ENCODE results near the gene METTL2B.

The METTL2B gene

DNA sequence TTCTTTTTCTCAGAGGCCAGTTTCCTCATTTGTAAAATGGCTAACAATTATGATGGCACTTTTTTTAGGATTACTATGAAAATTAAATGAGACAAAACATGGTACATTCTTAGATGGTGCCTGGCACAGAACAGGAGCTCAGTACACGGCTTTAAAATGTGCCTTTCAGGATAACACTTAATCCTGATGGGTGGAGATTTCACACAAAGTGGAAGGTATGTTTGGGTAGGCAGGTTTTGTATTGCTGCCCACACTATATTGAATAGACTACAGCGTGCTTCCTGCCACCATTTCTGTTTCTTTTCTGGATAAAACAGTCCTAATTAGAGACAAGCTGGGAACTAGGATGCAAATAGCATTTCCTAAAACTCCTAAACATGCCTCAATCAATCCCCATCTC, 44.8 kb upstream of the METTL2B start:
- no peak overlapping the region for H3K27ac ChIP-seq (ENCODE audit: poor library complexity, severe bottlenecking)
- TF ChIP-seq, protein P1, sequence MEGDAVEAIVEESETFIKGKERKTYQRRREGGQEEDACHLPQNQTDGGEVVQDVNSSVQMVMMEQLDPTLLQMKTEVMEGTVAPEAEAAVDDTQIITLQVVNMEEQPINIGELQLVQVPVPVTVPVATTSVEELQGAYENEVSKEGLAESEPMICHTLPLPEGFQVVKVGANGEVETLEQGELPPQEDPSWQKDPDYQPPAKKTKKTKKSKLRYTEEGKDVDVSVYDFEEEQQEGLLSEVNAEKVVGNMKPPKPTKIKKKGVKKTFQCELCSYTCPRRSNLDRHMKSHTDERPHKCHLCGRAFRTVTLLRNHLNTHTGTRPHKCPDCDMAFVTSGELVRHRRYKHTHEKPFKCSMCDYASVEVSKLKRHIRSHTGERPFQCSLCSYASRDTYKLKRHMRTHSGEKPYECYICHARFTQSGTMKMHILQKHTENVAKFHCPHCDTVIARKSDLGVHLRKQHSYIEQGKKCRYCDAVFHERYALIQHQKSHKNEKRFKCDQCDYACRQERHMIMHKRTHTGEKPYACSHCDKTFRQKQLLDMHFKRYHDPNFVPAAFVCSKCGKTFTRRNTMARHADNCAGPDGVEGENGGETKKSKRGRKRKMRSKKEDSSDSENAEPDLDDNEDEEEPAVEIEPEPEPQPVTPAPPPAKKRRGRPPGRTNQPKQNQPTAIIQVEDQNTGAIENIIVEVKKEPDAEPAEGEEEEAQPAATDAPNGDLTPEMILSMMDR (IDR thresholded peaks at IDR 0.05; ENCODE audit: poor library complexity, severe bottlenecking), result no peak
- no peak for ATAC-seq (ENCODE audit: low read depth)
- H3K4me1 ChIP-seq (ENCODE audit: insufficient read depth, poor library complexity, severe bottlenecking), result no peaks in the 10 kb centered on the region
- no peaks in the 10 kb centered on the region for H3K9me3 ChIP-seq (ENCODE audit: severe bottlenecking)
- H3K36me3 ChIP-seq (ENCODE audit: low read depth), result no peaks in the 10 kb centered on the region
- no peak for DNase-seq (ENCODE audit: low spot score)
- H3K27me3 ChIP-seq (ENCODE audit: insufficient read depth, poor library complexity, severe bottlenecking), result no peaks in the 10 kb centered on the region
- H3K4me3 ChIP-seq (ENCODE audit: severe bottlenecking), result no peak overlapping the region

DNA sequence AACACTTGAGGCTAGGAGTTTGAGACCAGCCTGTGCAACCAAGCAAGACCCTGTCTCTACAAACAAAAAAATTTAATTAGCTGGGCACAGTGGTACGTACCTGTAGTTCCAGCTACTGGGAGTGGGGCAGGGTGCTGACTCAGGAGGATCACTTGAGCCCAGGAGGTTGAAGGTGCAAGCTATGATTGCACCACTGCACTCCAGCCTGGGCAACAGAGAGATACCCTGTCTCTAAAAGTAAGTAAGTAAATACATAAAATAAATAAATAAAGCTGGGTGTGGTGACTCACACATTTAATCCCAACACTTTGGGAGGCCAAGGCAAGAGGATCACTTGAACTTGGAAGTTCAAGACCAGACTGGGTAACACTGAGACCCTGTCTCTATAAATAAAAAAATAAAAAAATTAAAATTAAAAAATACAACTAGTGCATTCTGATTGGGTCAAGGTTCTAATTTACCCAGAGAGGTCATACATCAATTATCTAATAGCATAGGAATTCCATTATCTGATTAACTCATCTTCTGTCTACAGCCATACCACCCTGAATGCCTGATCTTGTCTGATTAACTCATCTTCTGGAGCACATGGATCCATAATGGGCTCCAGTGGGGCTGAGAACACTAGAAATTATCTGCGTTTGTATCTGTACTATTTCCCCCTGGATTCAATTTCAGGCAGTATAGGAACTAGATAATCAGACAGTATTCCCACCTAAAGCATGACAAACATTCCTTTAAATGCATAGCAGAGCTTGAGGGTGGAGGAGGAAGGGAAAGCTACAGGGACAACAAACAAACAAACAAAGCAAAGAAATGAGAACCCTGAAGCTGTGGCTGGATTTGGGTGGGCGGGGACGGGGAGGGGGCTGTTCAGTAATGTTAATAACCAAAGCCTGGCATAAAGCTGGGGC, 41.9 kb upstream of the METTL2B start:
- Histone ChIP-seq H3K4me1 (ENCODE audit: insufficient read depth, poor library complexity, severe bottlenecking) (no peaks in the 10 kb centered on the region), H3K27ac (ENCODE audit: poor library complexity, severe bottlenecking) (no peak overlapping the region)
- ATAC-seq (ENCODE audit: low read depth), result no peak

DNA sequence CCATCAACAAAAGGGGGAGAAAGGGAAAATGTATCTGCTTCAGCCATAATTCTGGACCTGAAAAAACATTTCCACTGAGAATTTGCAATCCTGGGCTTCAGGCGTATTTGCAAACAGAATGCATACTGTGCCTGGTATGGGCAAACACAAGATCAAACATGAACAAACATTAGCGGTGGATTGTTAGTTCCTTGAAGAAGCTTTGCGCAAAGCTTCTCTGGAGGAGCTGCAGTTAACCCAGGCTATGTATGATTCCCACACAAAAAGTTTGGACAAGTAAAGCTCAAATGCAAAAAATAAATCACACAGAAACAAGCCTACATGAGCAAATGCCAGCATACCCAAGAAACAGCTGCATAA, 41.2 kb upstream of the METTL2B start:
- Histone ChIP-seq H3K36me3 (ENCODE audit: low read depth) (no peaks in the 10 kb centered on the region), H3K9me3 (ENCODE audit: severe bottlenecking) (no peaks in the 10 kb centered on the region), H3K4me3 (ENCODE audit: severe bottlenecking) (no peak overlapping the region), H3K27me3 (ENCODE audit: insufficient read depth, poor library complexity, severe bottlenecking) (no peaks in the 10 kb centered on the region), H3K4me1 (ENCODE audit: insufficient read depth, poor library complexity, severe bottlenecking) (no peaks in the 10 kb centered on the region), H3K27ac (ENCODE audit: poor library complexity, severe bottlenecking) (no peak overlapping the region)
- ATAC-seq (ENCODE audit: low read depth) (no peak), DNase-seq (ENCODE audit: low spot score) (no peak)
- TF ChIP-seq, protein P1 (IDR thresholded peaks at IDR 0.05; ENCODE audit: poor library complexity, severe bottlenecking), result no peak

More for the DNA sequence above, 41.9 kb upstream of the METTL2B start:
- Histone ChIP-seq H3K27me3 (ENCODE audit: insufficient read depth, poor library complexity, severe bottlenecking) (no peaks in the 10 kb centered on the region), H3K9me3 (ENCODE audit: severe bottlenecking) (no peaks in the 10 kb centered on the region), H3K4me3 (ENCODE audit: severe bottlenecking) (no peak overlapping the region), H3K36me3 (ENCODE audit: low read depth) (no peaks in the 10 kb centered on the region)
- TF ChIP-seq, protein P1 (IDR thresholded peaks at IDR 0.05; ENCODE audit: poor library complexity, severe bottlenecking), result no peak
- DNase-seq (ENCODE audit: low spot score), result no peak

DNA sequence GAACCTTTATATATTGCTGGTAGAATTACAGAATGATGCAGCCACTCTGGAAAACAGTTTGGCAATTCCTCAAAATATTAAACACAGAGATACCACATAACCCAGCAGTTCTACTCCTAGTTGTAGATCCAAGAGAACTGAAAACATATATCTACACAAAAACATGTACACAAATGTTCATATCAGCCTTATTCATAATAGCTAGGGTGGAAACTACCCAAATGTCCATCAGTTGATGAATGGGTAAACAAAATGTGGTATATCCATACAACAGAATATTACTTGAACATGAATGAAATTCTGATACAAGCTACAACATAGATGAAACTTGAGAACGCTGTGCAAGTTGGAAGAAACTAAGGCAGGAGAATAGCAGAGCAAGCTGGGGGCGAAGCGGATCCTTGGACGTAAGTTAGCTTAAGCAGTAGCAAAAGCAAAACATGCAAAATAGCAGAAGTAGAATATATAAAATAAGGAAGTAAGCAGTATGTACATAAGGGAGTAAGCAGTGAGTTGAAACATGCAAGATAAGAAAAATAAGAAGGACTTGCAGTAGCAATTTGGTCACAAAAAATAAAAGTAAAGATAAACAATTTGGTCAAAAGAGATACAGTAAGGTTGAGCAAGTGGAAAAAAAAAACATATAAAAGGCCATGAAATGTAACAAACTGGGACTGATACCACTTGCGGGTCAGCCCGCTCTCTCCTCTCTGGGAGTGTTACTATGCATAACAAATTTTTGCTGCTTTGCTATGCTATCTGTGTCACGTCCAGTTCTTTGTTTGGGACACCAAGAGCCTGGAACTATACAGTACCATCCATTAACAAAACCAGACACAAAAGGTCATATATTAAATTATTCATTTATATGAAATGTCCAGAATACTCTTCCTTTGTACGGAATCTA, 38.9 kb upstream of the METTL2B start:
- no peaks in the 10 kb centered on the region for H3K4me1 ChIP-seq (ENCODE audit: insufficient read depth, poor library complexity, severe bottlenecking)
- TF ChIP-seq, protein P1 (IDR thresholded peaks at IDR 0.05; ENCODE audit: poor library complexity, severe bottlenecking), result no peak
- no peak overlapping the region for H3K27ac ChIP-seq (ENCODE audit: poor library complexity, severe bottlenecking)
- no peak for DNase-seq (ENCODE audit: low spot score)
- H3K36me3 ChIP-seq (ENCODE audit: low read depth), result no peaks in the 10 kb centered on the region
- no peaks in the 10 kb centered on the region for H3K27me3 ChIP-seq (ENCODE audit: insufficient read depth, poor library complexity, severe bottlenecking)
- no peak overlapping the region for H3K4me3 ChIP-seq (ENCODE audit: severe bottlenecking)
- no peak for ATAC-seq (ENCODE audit: low read depth)
- H3K9me3 ChIP-seq (ENCODE audit: severe bottlenecking), result no peaks in the 10 kb centered on the region

All from RWPE2 (cell line).